ENCODE measurements around the gene CUX1.

The CUX1 gene

DNA sequence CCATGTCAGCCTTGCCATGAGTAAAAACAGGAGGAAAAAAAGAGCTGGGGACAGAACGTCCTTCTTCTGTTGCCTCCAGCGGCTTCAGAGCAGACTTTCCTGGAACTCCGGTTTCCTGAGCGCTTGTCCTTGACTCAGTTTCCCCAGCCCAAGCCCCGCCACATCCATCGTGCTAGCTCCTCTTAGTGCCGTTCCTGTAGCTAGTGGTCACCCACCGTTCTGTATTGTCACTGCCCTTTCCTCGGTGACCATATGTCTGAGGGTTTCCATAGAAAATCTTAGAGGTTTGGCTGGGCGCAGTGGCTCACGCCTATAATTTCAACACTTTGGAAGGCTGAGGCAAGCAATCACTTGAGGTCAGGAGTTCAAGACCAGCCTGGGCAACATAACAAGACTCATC lies 100.1 kb downstream of the CUX1 start:
- Histone ChIP-seq H3K9me3 (ENCODE audit: control insufficient read depth, insufficient read depth, low read depth, low read length) (no peaks in the 10 kb centered on the region), H3K36me3 (ENCODE audit: control insufficient read depth in 2 of 2, insufficient read depth in 1 of 2, low read length in 2 of 2) (peaks cover 0 to 32% of the 10 kb centered on the region in 2 experiments; a peak in 2 of 3 replicates), H3K27ac (ENCODE audit: extremely low read depth, low read depth, low read length) (no peak overlapping the region), H3K4me1 (ENCODE audit: control insufficient read depth, insufficient read depth, low read length) (0 out of 2 replicates have a peak, but pooled peaks cover 5% of the 10 kb centered on the region), H3K4me3 (ENCODE audit: low read depth, low read length) (no peak overlapping the region)
- ChIA-PET POLR2A (no interaction called here), CTCF (no interaction called here)
- TF ChIP-seq ZBTB7A (tag by site-specific recombination; IDR thresholded peaks at IDR 0.05; ENCODE audit: low read depth) (no peak), ZNF549 (tag by site-specific recombination; IDR thresholded peaks at IDR 0.05) (no peak), ZNF214 (tag by site-specific recombination; IDR thresholded peaks at IDR 0.05; ENCODE audit: borderline replicate concordance) (no peak), ZNF155 (tag by site-specific recombination; IDR thresholded peaks at IDR 0.05) (no peak), ZNF239 (tag by site-specific recombination; IDR thresholded peaks at IDR 0.05) (no peak), ZNF366 (tag by site-specific recombination; conservative IDR thresholded peaks at IDR 0.05) (no peak), PRDM1 (tag by site-specific recombination; IDR thresholded peaks at IDR 0.05) (no peak), ZNF341 (tag by site-specific recombination; IDR thresholded peaks at IDR 0.05; ENCODE audit: low read depth) (no peak), ZNF639 (tag by site-specific recombination; IDR thresholded peaks at IDR 0.05) (no peak), ZNF133 (tag by site-specific recombination; IDR thresholded peaks at IDR 0.05) (no peak), ZNF677 (tag by site-specific recombination; IDR thresholded peaks at IDR 0.05) (no peak)
- TF ChIP-seq, protein P1, sequence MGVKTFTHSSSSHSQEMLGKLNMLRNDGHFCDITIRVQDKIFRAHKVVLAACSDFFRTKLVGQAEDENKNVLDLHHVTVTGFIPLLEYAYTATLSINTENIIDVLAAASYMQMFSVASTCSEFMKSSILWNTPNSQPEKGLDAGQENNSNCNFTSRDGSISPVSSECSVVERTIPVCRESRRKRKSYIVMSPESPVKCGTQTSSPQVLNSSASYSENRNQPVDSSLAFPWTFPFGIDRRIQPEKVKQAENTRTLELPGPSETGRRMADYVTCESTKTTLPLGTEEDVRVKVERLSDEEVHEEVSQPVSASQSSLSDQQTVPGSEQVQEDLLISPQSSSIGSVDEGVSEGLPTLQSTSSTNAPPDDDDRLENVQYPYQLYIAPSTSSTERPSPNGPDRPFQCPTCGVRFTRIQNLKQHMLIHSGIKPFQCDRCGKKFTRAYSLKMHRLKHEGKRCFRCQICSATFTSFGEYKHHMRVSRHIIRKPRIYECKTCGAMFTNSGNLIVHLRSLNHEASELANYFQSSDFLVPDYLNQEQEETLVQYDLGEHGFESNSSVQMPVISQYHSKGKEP (tag by site-specific recombination; IDR thresholded peaks at IDR 0.05), result no peak

- 0 out of 2 replicates have a peak, but pooled peaks cover 4% of the 10 kb centered on the region for H3K4me1 ChIP-seq (ENCODE audit: control insufficient read depth, insufficient read depth, low read length)
- H3K9me3 ChIP-seq (ENCODE audit: control insufficient read depth, insufficient read depth, low read depth, low read length), result no peaks in the 10 kb centered on the region
- ChIA-PET POLR2A (no interaction called here), CTCF (no interaction called here)
- TF ChIP-seq ZNF555 (tag by site-specific recombination; conservative IDR thresholded peaks at IDR 0.05) (no peak), ZNF24 (tag by site-specific recombination; IDR thresholded peaks at IDR 0.05) (no peak), ZNF701 (tag by site-specific recombination; IDR thresholded peaks at IDR 0.05) (no peak), ZSCAN18 (tag by site-specific recombination; IDR thresholded peaks at IDR 0.05) (no peak), ZNF174 (tag by site-specific recombination; IDR thresholded peaks at IDR 0.05) (no peak), ZNF404 (tag by site-specific recombination; IDR thresholded peaks at IDR 0.05) (no peak), ZNF10 (tag by site-specific recombination; IDR thresholded peaks at IDR 0.05) (no peak), SCRT2 (tag by site-specific recombination; IDR thresholded peaks at IDR 0.05) (no peak), ZFP41 (tag by site-specific recombination; IDR thresholded peaks at IDR 0.05; ENCODE audit: borderline replicate concordance) (no peak), ZNF514 (tag by site-specific recombination; IDR thresholded peaks at IDR 0.05) (no peak)
- no peak overlapping the region for H3K27ac ChIP-seq (ENCODE audit: extremely low read depth, low read depth, low read length)
- no peak overlapping the region for H3K4me3 ChIP-seq (ENCODE audit: low read depth, low read length)
- peaks cover 0 to 32% of the 10 kb centered on the region in 2 experiments; a peak in 2 of 3 replicates for H3K36me3 ChIP-seq (ENCODE audit: control insufficient read depth in 2 of 2, insufficient read depth in 1 of 2, low read length in 2 of 2)
These were observed 101.0 kb downstream of the CUX1 start for GRCh38 chr7:101918426-101918825.
